ENCODE results near the gene DLGAP1. TPM values are rescaled to one million over a fixed set of nuclear protein-coding genes. Genes with fewer than 3 reads are reported as not detected.

DLGAP1 gene
- total RNA-seq, 1 donor from 2014 or later: 7.7 TPM

- peaks cover 11% of the 10 kb centered on the region for H3K27me3 Mint-ChIP-seq (ENCODE audit: low read depth)
- no peaks in the 10 kb centered on the region for H3K9me3 Mint-ChIP-seq (ENCODE audit: low read depth)
- peaks cover 3% of the 10 kb centered on the region for H3K36me3 Mint-ChIP-seq (ENCODE audit: low read depth)
- DNase-seq (ENCODE audit: low spot score): no peak
- no peak for TF ChIP-seq CTCF (IDR thresholded peaks at IDR 0.05)
- H3K27ac Mint-ChIP-seq (ENCODE audit: unreplicated experiment): no peak overlapping the region
- no peak overlapping the region for H3K4me3 Mint-ChIP-seq (ENCODE audit: unreplicated experiment)
- H3K4me1 Mint-ChIP-seq (ENCODE audit: low read depth): peaks cover 5% of the 10 kb centered on the region
These were observed 579.1 kb downstream of the DLGAP1 start for GRCh38 chr18:3875961-3876360.

GRCh38 chr18:3875376-3875775, 579.7 kb downstream of the DLGAP1 start:
- Mint-ChIP-seq H3K4me3 (ENCODE audit: unreplicated experiment) (no peak overlapping the region), H3K4me1 (ENCODE audit: low read depth) (peaks cover 5% of the 10 kb centered on the region), H3K9me3 (ENCODE audit: low read depth) (no peaks in the 10 kb centered on the region), H3K27me3 (ENCODE audit: low read depth) (peaks cover 12% of the 10 kb centered on the region), H3K36me3 (ENCODE audit: low read depth) (peaks cover 3% of the 10 kb centered on the region), H3K27ac (ENCODE audit: unreplicated experiment) (no peak overlapping the region)
- no peak for DNase-seq (ENCODE audit: low spot score)
- no peak for TF ChIP-seq CTCF (IDR thresholded peaks at IDR 0.05)

- Mint-ChIP-seq H3K9me3 (ENCODE audit: low read depth) (no peaks in the 10 kb centered on the region), H3K4me1 (ENCODE audit: low read depth) (peaks cover 5% of the 10 kb centered on the region), H3K27ac (ENCODE audit: unreplicated experiment) (no peak overlapping the region), H3K36me3 (ENCODE audit: low read depth) (peaks cover 3% of the 10 kb centered on the region), H3K27me3 (ENCODE audit: low read depth) (peaks cover 12% of the 10 kb centered on the region), H3K4me3 (ENCODE audit: unreplicated experiment) (no peak overlapping the region)
- TF ChIP-seq CTCF (IDR thresholded peaks at IDR 0.05): no peak
- no peak for DNase-seq (ENCODE audit: low spot score)
These were observed 580.5 kb downstream of the DLGAP1 start for GRCh38 chr18:3874581-3874980.

GRCh38 chr18:3874125-3874524, 581.0 kb downstream of the DLGAP1 start:
- Mint-ChIP-seq H3K4me1 (ENCODE audit: low read depth) (peaks cover 5% of the 10 kb centered on the region), H3K9me3 (ENCODE audit: low read depth) (no peaks in the 10 kb centered on the region), H3K36me3 (ENCODE audit: low read depth) (peaks cover 3% of the 10 kb centered on the region), H3K4me3 (ENCODE audit: unreplicated experiment) (no peak overlapping the region), H3K27ac (ENCODE audit: unreplicated experiment) (no peak overlapping the region), H3K27me3 (ENCODE audit: low read depth) (peaks cover 12% of the 10 kb centered on the region)
- no peak for DNase-seq (ENCODE audit: low spot score)
- TF ChIP-seq CTCF (IDR thresholded peaks at IDR 0.05): no peak

GRCh38 chr18:3873698-3874097, 581.4 kb downstream of the DLGAP1 start:
- no peak overlapping the region for H3K27ac Mint-ChIP-seq (ENCODE audit: unreplicated experiment)

More at GRCh38 chr18:3873698-3874097, 581.4 kb downstream of the DLGAP1 start:
- no peaks in the 10 kb centered on the region for H3K9me3 Mint-ChIP-seq (ENCODE audit: low read depth)
- no peak for TF ChIP-seq CTCF (IDR thresholded peaks at IDR 0.05)
- DNase-seq (ENCODE audit: low spot score): no peak
- H3K36me3 Mint-ChIP-seq (ENCODE audit: low read depth): peaks cover 2% of the 10 kb centered on the region
- peaks cover 5% of the 10 kb centered on the region for H3K4me1 Mint-ChIP-seq (ENCODE audit: low read depth)
- no peak overlapping the region for H3K4me3 Mint-ChIP-seq (ENCODE audit: unreplicated experiment)
- peaks cover 12% of the 10 kb centered on the region for H3K27me3 Mint-ChIP-seq (ENCODE audit: low read depth)
